ENCODE measurements around the gene AFF1.

DNA sequence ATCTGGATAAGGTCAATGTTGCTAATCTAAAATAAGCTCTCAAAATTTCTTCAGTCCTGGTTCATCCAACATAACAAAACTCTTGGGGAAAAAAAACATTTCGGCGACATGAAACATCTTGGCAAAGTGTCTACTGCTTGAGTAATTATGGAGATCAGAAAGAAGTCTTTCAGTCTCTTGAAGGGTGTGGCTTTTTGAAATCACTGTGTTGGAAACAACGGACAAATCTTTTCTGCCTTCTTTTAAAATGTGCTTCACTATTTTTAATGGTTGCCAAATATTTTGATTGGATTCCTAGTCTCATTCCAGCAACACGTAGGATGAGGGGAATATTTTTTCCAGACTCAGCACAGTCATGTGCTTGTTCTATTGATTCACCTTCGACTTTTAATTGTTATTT is 147.0 kb downstream of the AFF1 start:
- TF ChIP-seq POLR2AphosphoS5 (IDR thresholded peaks at IDR 0.05) (no peak), POLR2A (IDR thresholded peaks at IDR 0.05) (no peak)
